Activated naive CD4-positive, alpha-beta T cell treated with anti-CD3 and anti-CD28 coated beads for 36 hours (primary cell): ENCODE results near the gene SEMA3F. TPM values are rescaled to one million over a fixed set of nuclear protein-coding genes. Genes with fewer than 3 reads are reported as not detected.

Experiments
- CTCF ChIA-PET: fragments of 350-600 bp; sonication (Branson Sonifier 250); formaldehyde crosslinking; loops from one replicate; lab custom pipeline; 2021; ENCODE audit warnings: antibody characterized with exemption; lab: Charles Lee
- DNase-seq: peaks from one replicate; pipeline ENCODE4 v3.0.0-alpha.2; 2020
- H3K27ac Mint-ChIP-seq: one replicate; pipeline ENCODE4 v1.8.0; 2021; ENCODE audit warnings: mild to moderate bottlenecking, mixed read lengths
- H3K27me3 Mint-ChIP-seq: one replicate; pipeline ENCODE4 v1.8.0; 2021; ENCODE audit warnings: low read depth, mixed read lengths
- H3K36me3 Mint-ChIP-seq: one replicate; pipeline ENCODE4 v1.8.0; 2021; ENCODE audit warnings: low read depth, mixed read lengths
- H3K4me1 Mint-ChIP-seq: one replicate; pipeline ENCODE4 v1.8.0; 2021; ENCODE audit warnings: low read depth, mixed read lengths
- H3K4me3 Mint-ChIP-seq: one replicate; pipeline ENCODE4 v1.8.0; 2021; ENCODE audit warnings: mild to moderate bottlenecking, moderate library complexity, mixed read lengths
- H3K9me3 Mint-ChIP-seq: one replicate; pipeline ENCODE4 v1.8.0; 2021; ENCODE audit warnings: mixed read lengths
- intact Hi-C: fragments of 100-400 bp; cut with micrococcal nuclease; formaldehyde crosslinking; loops from one replicate; pipeline ENCODE4 v1.15.1; 2023
- total RNA-seq, 2 experiments: library from RNA; stranded (reverse); gene quantifications; one replicate each; pipeline ENCODE4 v1.2.3, GENCODE V29; 2021

The SEMA3F gene
- total RNA-seq, 2 experiments from 2014 or later = not detected

DNA sequence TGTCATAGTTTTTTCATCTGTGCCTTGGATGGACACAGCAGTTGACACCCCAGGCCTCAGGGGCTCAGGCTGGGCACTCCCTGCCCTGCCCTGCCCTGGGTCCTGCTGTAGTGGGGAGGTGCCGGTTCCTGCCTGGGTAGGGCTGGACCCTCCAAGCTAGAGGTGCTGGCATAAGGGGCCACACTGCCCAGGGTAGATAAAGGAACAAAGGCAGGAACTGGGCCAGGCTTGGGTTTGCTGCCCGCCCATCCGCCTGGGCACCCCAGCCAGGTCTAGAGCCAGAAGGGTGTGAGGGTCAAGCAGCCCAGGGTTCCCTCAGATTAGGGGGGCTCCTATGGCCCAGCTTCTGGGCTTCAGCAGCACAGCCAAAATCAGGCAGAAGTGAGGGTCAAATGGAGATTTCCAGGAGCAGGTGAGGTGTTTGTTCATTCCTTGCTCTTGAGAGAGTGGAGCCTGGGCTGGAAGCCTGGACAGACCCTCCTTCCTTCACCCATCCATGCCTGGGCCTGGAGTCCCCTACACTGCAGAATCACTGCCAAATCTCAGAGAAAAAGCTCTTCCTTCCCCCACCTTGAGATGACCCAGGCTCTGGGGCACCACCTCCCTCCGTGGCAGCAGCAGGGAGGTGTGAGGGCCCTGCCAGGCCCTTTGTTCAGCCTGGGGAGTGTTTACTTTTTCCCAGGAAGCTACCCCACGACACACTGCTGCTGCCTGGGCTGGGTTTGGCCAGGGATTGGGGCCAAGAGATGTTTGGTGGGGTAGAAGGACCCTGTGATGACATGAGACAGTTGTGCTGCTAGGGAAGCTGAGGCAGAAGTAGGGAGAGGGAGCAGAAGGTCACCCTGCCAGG lies 7.1 kb downstream of the SEMA3F start:
- H3K27ac Mint-ChIP-seq = no peak overlapping the region
- intact Hi-C loops = no loop called here
- H3K27me3 Mint-ChIP-seq = peaks cover 4% of the 10 kb centered on the region
- H3K4me1 Mint-ChIP-seq = no peaks in the 10 kb centered on the region
- DNase-seq = no peak
- H3K9me3 Mint-ChIP-seq = no peaks in the 10 kb centered on the region
- CTCF ChIA-PET = no interaction called here
- H3K4me3 Mint-ChIP-seq = no peak overlapping the region
- H3K36me3 Mint-ChIP-seq = no peaks in the 10 kb centered on the region

DNA sequence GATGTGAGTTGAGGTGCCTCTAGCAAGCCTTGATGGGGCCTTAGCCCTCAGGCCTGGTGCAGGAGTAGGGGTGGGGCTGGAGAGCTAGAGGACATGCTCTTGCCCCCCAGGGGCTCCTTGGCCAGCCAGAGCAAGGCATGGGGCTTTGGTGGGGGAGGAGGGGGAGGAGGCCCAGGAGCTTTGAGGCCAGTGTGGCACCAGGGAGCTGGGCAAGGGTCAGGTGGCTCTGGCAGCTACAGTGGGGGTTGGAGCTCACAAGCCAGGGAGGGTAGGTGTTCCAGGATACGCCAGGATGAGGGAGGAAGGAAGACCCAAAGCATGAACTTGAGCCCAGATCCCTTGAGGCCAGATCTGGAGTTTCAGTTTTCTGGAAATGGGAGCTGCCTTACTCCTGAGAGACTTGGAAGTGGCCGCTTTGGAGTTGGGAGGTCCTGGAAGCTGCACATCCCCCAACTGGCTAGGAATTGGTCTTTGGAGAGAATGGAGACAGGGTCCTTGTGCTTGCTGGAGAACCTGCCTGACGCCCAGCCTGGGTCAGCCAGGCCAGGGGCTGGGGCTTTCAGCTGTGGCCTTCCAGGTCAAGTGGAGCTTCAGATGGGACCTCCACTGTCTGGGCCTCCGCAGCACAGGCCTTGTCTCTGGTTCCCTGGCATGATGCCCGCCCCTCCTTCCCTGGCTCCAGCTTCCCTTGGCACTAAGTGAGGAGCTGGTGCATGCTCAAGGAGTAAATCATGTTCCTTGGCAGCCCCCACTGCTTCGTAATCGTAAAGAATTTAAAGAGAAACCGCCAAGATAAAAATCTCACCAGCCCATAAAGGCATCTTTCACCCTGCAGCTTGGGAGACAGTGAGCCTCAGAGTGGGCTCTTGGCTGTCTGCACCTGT lies 8.7 kb downstream of the SEMA3F start:
- H3K4me3 Mint-ChIP-seq = no peak overlapping the region
- no peaks in the 10 kb centered on the region for H3K36me3 Mint-ChIP-seq
- DNase-seq = no peak
- no peaks in the 10 kb centered on the region for H3K4me1 Mint-ChIP-seq
- no peaks in the 10 kb centered on the region for H3K9me3 Mint-ChIP-seq
- H3K27ac Mint-ChIP-seq = no peak overlapping the region
- intact Hi-C loops = no loop called here
- H3K27me3 Mint-ChIP-seq = no peaks in the 10 kb centered on the region
- CTCF ChIA-PET = interaction anchor here (0.8 kb wide), 1 partner anchor 27 kb away, joined by 3 read pairs; no protein-coding TSS in a partner anchor

DNA sequence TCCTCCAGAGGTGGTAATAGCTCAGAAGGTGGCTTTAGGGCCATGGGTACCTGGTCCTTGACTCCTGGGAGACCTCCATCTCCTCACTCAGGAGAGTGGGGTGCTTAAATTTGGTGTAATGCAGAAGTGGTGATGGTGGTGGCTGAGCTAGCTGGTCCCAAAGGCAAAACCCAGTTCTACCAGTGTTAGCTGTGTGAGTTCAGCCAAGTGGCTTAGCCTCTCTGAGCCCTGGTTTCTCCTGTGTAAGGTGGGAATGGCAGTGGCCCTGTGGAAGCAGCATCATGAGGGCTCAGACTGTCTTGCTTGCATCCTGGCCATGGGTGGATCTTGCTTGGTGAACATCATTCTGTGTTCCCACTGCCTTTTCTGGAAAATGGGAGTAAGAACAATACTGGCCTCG lies 9.4 kb downstream of the SEMA3F start:
- intact Hi-C loops = no loop called here
- no peaks in the 10 kb centered on the region for H3K9me3 Mint-ChIP-seq

DNA sequence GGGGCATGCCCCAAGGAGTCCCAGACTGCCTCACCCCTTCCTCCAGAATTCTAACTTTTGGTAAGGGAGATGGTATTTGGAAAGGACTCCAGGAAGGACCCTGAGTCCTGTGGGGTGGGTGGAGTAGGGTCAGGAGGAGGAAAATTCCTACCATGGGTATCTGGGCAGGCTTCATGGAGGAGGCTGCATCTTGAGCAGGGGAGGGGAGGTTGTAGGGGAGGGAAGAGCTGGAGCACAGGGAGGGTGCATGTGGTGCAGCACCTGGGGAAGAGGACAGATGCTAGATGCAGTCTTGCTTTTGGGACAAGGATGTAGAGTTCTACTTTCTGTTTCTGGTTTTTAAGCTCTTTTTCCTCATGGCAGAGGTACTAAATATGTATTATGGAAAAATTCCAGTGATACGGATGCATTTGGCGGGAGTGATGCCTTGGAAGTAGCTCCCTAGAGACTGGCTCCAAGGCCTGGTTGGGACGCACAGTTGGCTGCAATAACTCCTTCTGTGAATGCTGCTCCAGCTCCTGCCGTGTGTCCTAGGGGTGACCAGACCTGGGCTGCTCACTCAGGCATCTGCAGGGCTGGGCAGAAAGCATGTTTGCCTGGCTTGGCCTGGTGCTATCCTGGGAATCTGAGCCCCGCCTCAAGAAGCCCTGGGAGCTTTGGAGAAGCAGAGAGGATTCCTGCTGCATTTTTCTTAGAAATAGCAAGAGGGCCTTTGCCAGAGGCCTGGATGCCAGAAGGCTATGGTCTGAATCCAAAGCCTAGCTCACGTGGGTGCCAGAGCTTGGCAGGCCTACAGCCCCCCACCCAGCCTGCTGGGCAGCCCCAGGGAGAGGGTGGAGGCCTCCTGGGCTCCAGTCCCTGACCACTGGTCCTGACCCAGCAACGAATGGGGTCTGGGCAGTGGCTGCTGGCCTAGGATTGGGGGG lies 10.1 kb downstream of the SEMA3F start:
- Mint-ChIP-seq H3K27me3 (no peaks in the 10 kb centered on the region), H3K27ac (no peak overlapping the region), H3K36me3 (no peaks in the 10 kb centered on the region), H3K4me1 (no peaks in the 10 kb centered on the region), H3K4me3 (no peak overlapping the region), H3K9me3 (no peaks in the 10 kb centered on the region)
- DNase-seq = no peak
- CTCF ChIA-PET = interaction anchor here (0.8 kb wide), 1 partner anchor 25 kb away, joined by 3 read pairs; no protein-coding TSS in a partner anchor
- intact Hi-C loops = no loop called here

More for the DNA sequence above, 9.4 kb downstream of the SEMA3F start:
- CTCF ChIA-PET = interaction anchor here (0.8 kb wide), 1 partner anchor 26 kb away, joined by 3 read pairs; no protein-coding TSS in a partner anchor
- Mint-ChIP-seq H3K4me1 (no peaks in the 10 kb centered on the region), H3K4me3 (no peak overlapping the region), H3K36me3 (no peaks in the 10 kb centered on the region), H3K27me3 (no peaks in the 10 kb centered on the region), H3K27ac (no peak overlapping the region)
- DNase-seq = no peak

DNA sequence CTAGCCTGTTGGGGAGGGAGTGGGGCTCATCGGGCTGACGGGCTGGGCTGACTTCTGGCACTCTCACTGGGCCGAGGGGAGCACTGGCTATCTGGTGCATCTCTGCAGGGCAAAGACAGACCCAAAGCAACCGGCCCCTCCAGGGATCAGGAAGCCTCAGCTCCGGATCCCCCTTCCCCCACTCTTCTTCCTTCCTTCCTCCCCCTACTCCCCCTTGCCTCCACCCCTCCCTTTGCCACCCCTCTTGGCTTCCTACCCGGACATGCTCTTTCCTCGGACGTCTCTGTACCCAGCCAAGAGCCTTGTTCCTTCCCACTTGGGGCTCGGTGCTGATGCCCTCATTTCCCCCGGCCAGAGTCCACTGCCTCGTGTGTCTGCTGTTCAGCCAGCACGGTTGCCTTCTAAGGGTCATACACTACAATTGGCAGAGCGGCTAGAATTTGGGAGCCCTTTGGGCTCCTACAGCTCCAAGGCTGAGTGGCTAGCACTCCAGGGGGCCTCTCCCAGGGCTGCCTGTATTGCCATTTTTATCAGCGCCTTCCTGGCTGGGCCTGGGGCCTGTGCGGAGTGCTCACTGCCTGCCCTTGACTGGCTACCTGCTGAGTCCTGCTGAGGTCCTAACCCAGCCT lies 10.9 kb downstream of the SEMA3F start:
- CTCF ChIA-PET = no interaction called here
- Mint-ChIP-seq H3K27ac (no peak overlapping the region), H3K36me3 (no peaks in the 10 kb centered on the region), H3K27me3 (no peaks in the 10 kb centered on the region), H3K4me3 (no peak overlapping the region), H3K9me3 (no peaks in the 10 kb centered on the region), H3K4me1 (no peaks in the 10 kb centered on the region)
- intact Hi-C loops = no loop called here
- DNase-seq = no peak

DNA sequence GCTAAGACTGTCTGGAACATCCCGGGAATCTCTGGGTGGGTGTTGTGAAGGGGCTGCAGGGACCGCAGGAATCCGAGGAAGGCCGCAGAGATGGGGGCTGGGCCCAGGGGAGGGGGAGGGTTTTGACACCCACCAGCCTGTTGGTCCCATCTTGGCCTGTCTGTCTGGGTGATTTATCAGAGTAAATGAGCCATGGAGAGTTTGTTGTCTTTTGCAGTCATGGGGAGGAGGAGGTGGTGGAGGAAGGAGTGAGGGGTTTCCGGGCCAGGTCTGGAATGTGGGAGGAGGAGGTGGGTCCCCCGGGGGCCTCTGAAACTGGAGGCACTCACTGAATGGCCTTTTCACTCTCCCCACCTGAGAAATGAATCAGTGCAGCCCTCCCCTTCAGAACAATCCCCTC lies 11.5 kb downstream of the SEMA3F start:
- H3K27me3 Mint-ChIP-seq = no peaks in the 10 kb centered on the region
- intact Hi-C loops = no loop called here
- H3K4me1 Mint-ChIP-seq = no peaks in the 10 kb centered on the region
- H3K4me3 Mint-ChIP-seq = no peak overlapping the region
- H3K27ac Mint-ChIP-seq = no peak overlapping the region
- H3K9me3 Mint-ChIP-seq = no peaks in the 10 kb centered on the region
- no peaks in the 10 kb centered on the region for H3K36me3 Mint-ChIP-seq
- DNase-seq = no peak
- CTCF ChIA-PET = no interaction called here

DNA sequence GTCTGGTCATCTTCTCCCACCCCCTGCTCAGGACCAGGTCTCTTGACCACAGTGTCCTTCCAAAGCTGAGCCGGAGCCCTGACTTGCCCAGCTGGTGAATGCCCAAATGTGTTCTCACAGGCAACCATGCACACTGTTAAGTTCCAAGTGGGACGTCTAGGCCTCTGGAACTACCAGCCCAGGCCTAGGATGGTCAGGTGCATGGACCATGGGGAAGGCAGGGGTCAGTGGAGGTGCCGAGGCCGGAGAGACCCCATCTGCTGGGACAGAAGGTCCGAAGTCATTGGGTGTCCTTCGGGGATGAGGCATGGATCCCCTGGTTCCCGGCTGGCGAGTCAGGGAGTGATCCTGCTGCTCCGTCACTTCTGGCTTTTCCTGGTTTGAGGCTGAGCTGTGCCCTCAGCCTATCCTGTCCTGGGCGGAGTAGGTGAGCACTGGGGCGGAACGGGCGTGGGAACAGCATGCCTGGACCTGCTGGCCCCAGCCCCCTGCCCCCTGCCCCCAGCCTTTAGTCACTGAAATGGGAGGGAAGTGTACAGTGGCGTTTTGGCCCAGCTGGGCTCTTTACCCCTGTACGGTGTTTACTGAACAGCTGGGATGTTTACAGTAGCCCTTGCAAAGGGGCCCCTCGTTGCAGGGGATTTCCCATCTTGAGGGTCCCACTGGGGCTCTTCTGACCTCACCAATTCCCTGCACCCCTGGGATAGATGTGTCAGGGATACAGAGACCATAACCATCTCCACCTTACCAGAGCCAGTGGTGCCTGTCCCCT lies 12.1 kb downstream of the SEMA3F start:
- no peaks in the 10 kb centered on the region for H3K4me1 Mint-ChIP-seq
- no peak for DNase-seq
- H3K4me3 Mint-ChIP-seq = no peak overlapping the region
- H3K36me3 Mint-ChIP-seq = no peaks in the 10 kb centered on the region
- intact Hi-C loops = no loop called here
- no peaks in the 10 kb centered on the region for H3K9me3 Mint-ChIP-seq
- no peaks in the 10 kb centered on the region for H3K27me3 Mint-ChIP-seq
- CTCF ChIA-PET = no interaction called here
- H3K27ac Mint-ChIP-seq = no peak overlapping the region

DNA sequence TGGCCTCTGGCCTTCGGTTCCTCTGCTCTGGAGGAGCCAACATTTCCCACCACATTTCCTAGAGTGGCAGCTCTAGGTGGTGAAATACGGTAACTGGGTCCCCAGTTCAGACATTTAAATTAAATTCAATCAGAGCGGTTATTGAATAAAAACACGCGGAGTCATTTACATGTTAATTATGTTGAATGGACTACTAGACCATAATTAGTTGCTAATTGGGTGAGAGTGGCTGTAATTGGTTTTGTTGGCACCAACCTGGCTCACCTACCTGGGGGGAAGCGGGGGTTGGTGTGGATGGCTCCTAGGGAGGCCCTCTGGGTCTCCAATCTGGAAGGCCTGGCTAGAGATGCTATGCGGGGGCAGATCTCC lies 12.7 kb downstream of the SEMA3F start:
- no peak for DNase-seq
- Mint-ChIP-seq H3K36me3 (no peaks in the 10 kb centered on the region), H3K27me3 (no peaks in the 10 kb centered on the region), H3K4me3 (no peak overlapping the region), H3K27ac (no peak overlapping the region), H3K4me1 (no peaks in the 10 kb centered on the region), H3K9me3 (no peaks in the 10 kb centered on the region)
- CTCF ChIA-PET = no interaction called here
- intact Hi-C loops = no loop called here

DNA sequence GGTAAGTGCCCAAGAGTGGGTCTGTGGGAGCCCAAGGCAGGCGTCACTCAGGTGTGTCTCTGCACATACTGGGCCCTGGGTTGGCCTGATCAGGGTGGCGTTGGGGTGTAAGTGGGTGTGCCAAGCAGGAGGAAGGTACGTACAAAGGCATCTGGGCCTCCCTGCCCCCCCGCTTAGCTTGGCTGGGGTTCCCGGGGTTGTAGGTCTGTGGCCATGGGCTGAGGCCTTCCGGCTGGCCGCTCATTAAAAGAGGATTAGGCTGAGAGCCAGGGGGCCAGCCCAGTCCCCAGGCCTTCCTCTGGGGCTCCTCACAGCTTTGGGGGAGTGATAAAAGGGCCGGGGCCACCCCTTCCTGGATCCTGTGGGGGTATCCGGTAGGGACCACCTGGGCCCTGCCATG lies 13.3 kb downstream of the SEMA3F start:
- Mint-ChIP-seq H3K9me3 (no peaks in the 10 kb centered on the region), H3K4me3 (no peak overlapping the region), H3K27ac (no peak overlapping the region), H3K27me3 (no peaks in the 10 kb centered on the region), H3K36me3 (no peaks in the 10 kb centered on the region), H3K4me1 (no peaks in the 10 kb centered on the region)
- intact Hi-C loops = no loop called here
- no peak for DNase-seq
- CTCF ChIA-PET = interaction anchor here (0.8 kb wide), 1 partner anchor 11 kb away, joined by 3 read pairs; no protein-coding TSS in a partner anchor

DNA sequence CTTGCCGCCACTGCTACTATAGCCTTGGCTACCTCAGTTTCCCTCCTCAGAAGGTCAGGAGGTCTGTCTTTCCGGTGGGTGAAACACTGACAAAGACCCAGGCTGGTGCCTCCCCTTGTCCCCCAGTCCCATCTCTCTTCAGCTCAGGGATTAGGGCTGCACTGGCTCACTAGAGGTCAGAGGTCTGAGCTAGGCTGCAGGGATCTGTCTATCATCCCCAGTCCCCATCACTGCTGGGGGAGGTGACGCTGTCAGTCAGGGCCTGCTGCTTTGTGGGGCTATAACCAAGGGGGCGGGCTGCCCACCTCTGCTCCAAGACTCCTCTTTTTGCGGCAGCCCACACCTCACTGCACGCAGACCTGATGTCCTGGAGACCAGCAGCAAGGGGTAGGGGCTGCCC lies 13.7 kb downstream of the SEMA3F start:
- Mint-ChIP-seq H3K4me3 (no peak overlapping the region), H3K27me3 (no peaks in the 10 kb centered on the region), H3K36me3 (no peaks in the 10 kb centered on the region), H3K9me3 (no peaks in the 10 kb centered on the region), H3K4me1 (no peaks in the 10 kb centered on the region), H3K27ac (no peak overlapping the region)
- DNase-seq = no peak
- intact Hi-C loops = no loop called here
- CTCF ChIA-PET = interaction anchor here (0.5 to 1.1 kb wide), 3 partner anchors 10 to 106 kb away, joined by 3 to 4 read pairs (median 3); no protein-coding TSS in a partner anchor
